NCI-H1694 (cell line): ENCODE measurements around the gene MINAR1.

ENCODE experiments used
- DNase-seq: peaks from one replicate; lab custom pipeline; 2025; lab: John Stamatoyannopoulos, UW

The MINAR1 gene

GRCh38 chr15:79463781-79464270 is 31.7 kb downstream of the MINAR1 start:
- DNase-seq: no peak

DNA sequence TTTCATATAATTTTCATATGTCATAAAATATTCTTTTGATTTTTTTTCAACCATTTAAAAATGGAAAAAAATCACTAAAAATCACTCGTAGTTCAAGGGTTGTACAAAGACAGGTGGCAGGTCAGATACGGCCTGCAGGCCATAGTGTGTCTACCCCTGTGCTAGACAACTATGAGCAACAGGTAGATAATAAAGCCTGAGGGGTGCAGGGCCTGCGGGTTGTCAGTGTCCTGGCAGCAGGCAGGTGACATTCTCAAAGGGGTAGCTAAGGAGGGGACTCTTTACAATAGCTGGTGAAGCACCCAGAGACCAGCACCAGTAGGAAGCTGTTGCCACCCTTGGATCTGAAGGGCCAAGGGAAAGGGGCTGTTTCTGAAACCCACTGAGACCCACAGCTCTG is 34.4 kb downstream of the MINAR1 start:
- DNase-seq: no peak

DNA sequence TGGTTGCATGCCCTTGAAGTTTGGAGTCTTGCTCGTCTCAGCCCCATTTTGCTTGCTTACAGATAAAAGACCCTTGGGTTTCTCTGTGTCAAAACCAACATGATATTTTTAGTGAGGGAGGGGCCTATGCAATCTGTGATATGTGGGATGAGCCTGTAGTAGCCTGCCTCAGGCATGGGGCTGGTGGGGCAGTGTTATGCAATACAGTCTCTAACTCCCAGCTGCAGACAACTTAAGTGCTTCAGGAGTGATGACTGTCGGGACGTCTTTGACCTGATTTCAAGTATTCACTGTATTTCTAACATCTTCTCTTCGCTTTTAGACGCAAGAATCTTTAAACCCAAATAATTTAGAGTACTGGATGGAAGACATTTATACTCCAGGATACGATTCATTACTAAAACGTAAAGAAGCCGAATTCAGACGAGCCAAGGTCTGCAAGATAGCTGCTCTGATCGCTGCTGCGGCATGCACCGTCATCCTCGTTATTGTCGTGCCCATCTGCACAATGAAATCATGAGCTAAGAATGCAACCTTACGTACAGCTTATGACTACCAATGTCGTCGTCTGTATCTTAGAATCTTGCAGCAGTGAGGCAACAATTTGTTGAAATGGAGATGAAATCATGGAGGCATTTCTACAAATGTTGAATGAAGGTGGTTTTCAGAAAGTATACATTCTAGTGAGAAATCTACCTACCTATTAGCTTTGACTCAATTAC is 35.9 kb downstream of the MINAR1 start:
- no peak for DNase-seq

- DNase-seq: no peak
Measured at GRCh38 chr15:79472446-79472845, 40.3 kb downstream of the MINAR1 start.

- DNase-seq: no peak
Measured at GRCh38 chr15:79474252-79474651, 42.1 kb downstream of the MINAR1 start.

- DNase-seq: no peak
Measured at GRCh38 chr15:79475306-79475705, 43.2 kb downstream of the MINAR1 start.

GRCh38 chr15:79478108-79478507 is 46.0 kb downstream of the MINAR1 start:
- no peak for DNase-seq

DNA sequence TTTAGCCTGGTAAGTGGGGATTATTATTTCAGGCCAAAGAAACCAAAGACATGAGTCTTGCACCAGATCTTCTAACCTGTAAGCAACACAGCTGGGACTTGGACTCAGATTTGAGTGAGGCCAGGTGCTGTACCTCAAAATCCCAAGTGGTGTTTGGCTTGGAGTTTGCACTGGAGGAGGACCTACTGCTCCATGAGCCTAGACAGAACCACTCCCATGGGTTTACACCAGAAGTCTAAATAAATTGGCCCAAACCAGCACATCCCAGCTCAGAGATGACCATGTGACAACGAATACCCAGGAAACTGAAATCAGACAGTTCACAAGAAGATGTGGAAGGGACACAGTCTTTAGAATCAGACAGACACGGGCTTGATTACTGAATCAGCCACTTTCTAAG is 47.5 kb downstream of the MINAR1 start:
- DNase-seq: no peak

GRCh38 chr15:79481793-79482192 is 49.7 kb downstream of the MINAR1 start:
- DNase-seq: no peak
